Retinal pigment epithelial cell (primary cell): ENCODE data around the gene ELAPOR2.

ENCODE experiments used
- DNase-seq: peaks from one replicate; pipeline ENCODE4 v3.0.0-alpha.2; 2010; ENCODE audit warnings: low read depth
- H3K4me3 ChIP-seq: 2 replicates; pipeline ENCODE4 v1.5.1; 2011; ENCODE audit warnings: mild to moderate bottlenecking, low read length, control low read depth, moderate library complexity
- TF ChIP-seq, protein P1 (sequence below): conservative IDR thresholded peaks from 2 replicates; pipeline ENCODE4 v1.5.1; 2011; ENCODE audit warnings: low read depth, low read length, control low read depth, inconsistent platforms

Gene ELAPOR2

DNA sequence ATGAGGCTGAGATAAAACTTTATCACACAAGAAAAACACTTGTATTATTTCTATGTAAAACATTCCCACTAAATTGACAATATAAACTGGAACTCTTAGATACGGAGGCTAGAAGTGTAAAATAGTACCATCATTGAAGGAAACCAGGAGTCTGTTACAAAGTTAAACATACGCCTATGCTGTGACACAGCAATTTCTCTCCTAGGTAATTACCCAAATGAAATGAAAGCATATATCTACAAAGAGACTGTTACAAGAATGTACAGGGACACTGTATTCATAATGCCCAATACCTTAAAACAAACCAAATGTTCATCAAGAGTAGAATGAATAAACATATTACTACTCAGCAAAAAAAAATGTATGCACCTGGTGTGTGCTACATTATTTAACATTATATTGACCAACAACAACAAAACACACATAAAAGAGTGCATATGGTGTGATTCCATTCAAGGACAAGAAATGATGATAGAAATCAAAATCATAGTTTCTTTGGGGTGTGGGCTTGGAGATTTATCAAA lies 33.2 kb upstream of the ELAPOR2 start:
- TF ChIP-seq, protein P1, sequence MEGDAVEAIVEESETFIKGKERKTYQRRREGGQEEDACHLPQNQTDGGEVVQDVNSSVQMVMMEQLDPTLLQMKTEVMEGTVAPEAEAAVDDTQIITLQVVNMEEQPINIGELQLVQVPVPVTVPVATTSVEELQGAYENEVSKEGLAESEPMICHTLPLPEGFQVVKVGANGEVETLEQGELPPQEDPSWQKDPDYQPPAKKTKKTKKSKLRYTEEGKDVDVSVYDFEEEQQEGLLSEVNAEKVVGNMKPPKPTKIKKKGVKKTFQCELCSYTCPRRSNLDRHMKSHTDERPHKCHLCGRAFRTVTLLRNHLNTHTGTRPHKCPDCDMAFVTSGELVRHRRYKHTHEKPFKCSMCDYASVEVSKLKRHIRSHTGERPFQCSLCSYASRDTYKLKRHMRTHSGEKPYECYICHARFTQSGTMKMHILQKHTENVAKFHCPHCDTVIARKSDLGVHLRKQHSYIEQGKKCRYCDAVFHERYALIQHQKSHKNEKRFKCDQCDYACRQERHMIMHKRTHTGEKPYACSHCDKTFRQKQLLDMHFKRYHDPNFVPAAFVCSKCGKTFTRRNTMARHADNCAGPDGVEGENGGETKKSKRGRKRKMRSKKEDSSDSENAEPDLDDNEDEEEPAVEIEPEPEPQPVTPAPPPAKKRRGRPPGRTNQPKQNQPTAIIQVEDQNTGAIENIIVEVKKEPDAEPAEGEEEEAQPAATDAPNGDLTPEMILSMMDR = no peak
- DNase-seq = no peak

DNA sequence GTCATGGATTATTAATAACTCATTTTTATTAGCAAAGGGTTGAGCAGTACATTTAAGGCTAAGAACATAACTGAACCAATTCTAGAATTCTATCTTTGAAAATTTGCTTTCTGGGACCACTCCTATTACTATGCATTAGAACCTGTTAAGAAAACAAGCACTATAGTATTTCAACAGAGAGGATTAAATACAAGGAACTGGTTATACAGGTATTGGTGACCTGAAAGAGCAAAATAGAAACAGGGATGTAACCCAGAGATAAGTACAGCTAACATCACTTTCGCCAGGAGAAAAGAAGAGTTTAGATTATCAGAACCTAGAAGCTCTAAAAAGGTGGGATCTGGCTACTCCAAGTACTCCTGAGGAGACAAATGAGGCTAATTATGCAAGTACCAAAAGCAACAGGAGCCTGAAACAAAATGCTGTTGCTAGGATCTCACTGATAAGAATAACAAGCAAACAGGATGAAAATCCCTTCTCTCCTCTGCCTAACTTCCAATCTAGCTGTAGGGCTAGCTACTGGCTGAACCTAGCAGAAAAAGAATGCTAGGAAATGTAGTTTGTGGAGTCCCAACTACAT lies 32.1 kb upstream of the ELAPOR2 start:
- TF ChIP-seq, protein P1 = no peak
- H3K4me3 ChIP-seq = no peak overlapping the region
- DNase-seq = no peak

More for the DNA sequence above, 33.2 kb upstream of the ELAPOR2 start:
- H3K4me3 ChIP-seq = no peak overlapping the region

DNA sequence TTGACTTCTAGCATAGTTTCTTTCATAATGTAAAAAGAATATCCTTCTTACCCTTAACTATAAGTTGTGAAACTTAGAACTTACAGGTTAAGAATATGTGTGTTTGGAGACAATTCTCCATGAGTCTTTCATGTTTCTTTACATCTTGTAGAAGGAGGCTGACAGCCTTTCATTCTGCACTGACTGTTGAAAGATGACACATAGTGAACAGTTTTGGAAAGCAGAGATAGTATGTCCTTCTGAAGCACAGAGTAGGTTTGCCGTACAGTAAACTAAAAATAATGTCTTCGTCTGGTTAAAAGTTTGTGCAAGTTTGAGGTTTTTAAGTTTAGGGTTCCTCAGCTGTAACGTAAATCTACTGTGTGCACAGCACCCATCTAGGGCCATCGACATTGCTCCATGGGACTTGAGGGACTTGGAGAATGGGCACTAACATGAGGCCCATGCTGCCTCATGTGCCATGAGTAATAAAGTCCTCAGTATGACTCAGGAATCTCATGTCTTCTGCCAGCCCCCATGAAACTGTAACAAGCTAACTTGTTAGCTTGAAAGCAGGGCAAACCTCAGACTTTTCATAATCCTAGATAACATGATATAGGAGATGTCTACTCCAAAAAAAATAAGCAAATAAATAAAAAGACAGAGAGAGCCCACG lies 24.5 kb upstream of the ELAPOR2 start:
- H3K4me3 ChIP-seq = no peak overlapping the region
- no peak for DNase-seq
- TF ChIP-seq, protein P1 = no peak

DNA sequence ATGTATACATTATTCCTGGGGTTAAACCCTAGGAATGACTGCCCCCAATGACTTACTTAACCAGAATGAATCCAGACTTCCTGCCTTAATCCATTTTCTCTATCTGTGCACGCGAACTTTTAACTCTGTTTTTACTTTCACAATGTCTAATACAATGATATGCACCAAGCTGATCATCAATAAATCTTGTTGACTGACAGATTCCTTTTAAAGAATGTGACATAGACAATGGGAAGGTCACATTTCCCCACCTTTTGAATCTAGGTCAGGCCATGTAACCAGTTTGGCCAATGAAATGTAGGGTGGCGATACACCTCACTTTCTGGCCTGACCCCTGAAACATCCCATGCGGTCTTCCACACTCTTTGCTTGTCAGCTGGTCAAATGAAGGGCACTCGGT lies 23.2 kb upstream of the ELAPOR2 start:
- TF ChIP-seq, protein P1 = no peak
- H3K4me3 ChIP-seq = no peak overlapping the region
- DNase-seq = no peak

DNA sequence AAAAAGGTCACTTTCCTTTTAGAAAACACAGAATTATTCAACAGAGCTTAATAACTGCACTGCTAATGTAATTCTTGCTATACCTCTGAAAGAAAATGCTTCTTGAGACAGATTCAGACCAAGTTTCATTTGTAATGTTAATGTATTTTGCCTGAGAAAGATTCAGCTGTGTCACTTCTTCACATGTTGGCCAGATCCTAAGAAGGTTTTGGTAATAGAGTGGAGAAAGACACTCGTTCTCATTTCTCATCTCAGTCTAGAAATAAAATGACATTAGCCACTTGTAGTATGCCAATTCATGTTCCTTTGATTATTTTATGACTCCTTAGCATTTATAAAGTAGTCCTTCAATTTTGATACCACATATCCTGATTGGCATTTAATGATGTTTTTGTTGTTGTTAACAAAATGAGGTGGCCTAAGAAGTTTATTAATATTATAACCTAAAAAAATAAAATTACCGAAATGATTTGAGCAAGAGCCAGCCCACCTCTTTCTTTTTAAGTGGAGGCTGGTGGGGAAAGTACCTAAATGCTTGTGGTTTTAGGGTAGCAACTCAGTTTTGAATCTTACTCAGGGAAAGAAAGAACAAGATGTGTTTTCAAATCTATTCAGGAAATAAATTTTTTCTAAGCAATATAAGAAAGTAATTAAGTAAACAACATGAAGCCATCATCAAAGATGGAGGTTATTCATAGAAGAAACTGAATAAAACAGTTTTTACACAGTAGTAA lies 16.4 kb upstream of the ELAPOR2 start:
- TF ChIP-seq, protein P1 = no peak
- no peak for DNase-seq
- no peak overlapping the region for H3K4me3 ChIP-seq

DNA sequence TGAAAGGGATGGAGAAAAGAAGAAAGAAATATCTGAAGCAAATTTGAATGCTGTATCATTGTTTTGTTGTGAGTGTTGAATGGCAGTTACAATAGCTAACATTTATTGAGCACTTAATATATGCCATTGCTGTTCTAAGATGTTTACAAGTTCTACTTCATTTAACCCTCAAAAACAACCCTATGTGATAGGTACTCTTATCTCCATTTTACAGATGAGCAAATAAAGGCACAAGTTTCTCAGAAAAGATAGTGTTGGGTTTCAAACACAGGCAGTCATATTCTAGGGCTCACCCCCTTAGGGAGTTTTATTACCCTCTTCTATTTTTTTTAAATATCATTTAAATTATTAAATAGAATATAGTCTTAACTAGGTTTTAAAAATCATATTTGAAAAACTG lies 8.3 kb upstream of the ELAPOR2 start:
- DNase-seq = no peak
- TF ChIP-seq, protein P1 = no peak
- no peak overlapping the region for H3K4me3 ChIP-seq
